ENCODE results near the gene CHST14. TPM values are rescaled to one million over a fixed set of nuclear protein-coding genes. Genes with fewer than 3 reads are reported as not detected.

CHST14 gene
- total RNA-seq, 3 donors from 2014 or later (not counting 1 experiment from before 2014, with no cell fraction given), result 9.8 to 16.7 (median 12.9) TPM

Other genes with a start within 250 kb of the CHST14 start
- gene PAK6, start 231.9 kb upstream of the CHST14 start, total RNA-seq, result 10 to 100 TPM in 1 of 3 donors, 1 to 10 TPM in 2; 7.6 to 10.9 (median 7.9) TPM
- not detected for gene ANKRD63, start 187.9 kb upstream of the CHST14 start, total RNA-seq
- 100 to 1,000 TPM; 345 to 440 (median 432) TPM for gene PLCB2, start 163.0 kb upstream of the CHST14 start, total RNA-seq
- 10 to 100 TPM; 14.0 to 21.7 (median 15.1) TPM for gene INAFM2, start 147.3 kb upstream of the CHST14 start, total RNA-seq
- gene CCDC9B, start 130.0 kb upstream of the CHST14 start, total RNA-seq, result 1 to 10 TPM; 4.4 to 5.3 (median 4.7) TPM
- gene PHGR1, start 120.0 kb upstream of the CHST14 start, total RNA-seq, result not detected
- gene DISP2, start 112.8 kb upstream of the CHST14 start, total RNA-seq, result 1 to 10 TPM in 1 of 3 donors, under 1 TPM in 2; 0.20 to 1.0 (median 0.26) TPM
- gene KNSTRN, start 88.3 kb upstream of the CHST14 start, total RNA-seq, result 1 to 10 TPM; 5.4 to 7.6 (median 5.6) TPM
- 10 to 100 TPM; 56.2 to 76.8 (median 67.3) TPM for gene IVD, start 65.2 kb upstream of the CHST14 start, total RNA-seq
- gene BAHD1, start 30.0 kb upstream of the CHST14 start, total RNA-seq, result 10 to 100 TPM; 29.4 to 48.9 (median 41.8) TPM
- gene CCDC32, start 94.1 kb downstream of the CHST14 start, total RNA-seq, result 10 to 100 TPM; 34.2 to 43.7 (median 37.4) TPM
- 10 to 100 TPM; 13.7 to 15.2 (median 14.2) TPM for gene RPUSD2, start 98.3 kb downstream of the CHST14 start, total RNA-seq
- 1 to 10 TPM; 2.4 to 4.1 (median 3.6) TPM for gene KNL1, start 123.3 kb downstream of the CHST14 start, total RNA-seq
- gene RAD51, start 224.2 kb downstream of the CHST14 start, total RNA-seq, result 1 to 10 TPM; 1.2 to 5.0 (median 4.0) TPM

All from natural killer cell (primary cell).